Measurements from ENCODE around the gene LONRF2. TPM values are rescaled to one million over a fixed set of nuclear protein-coding genes. Genes with fewer than 3 reads are reported as not detected.

The LONRF2 gene
- total RNA-seq, 4 donors from 2014 or later = 0.35 to 3.1 (median 1.6) TPM

DNA sequence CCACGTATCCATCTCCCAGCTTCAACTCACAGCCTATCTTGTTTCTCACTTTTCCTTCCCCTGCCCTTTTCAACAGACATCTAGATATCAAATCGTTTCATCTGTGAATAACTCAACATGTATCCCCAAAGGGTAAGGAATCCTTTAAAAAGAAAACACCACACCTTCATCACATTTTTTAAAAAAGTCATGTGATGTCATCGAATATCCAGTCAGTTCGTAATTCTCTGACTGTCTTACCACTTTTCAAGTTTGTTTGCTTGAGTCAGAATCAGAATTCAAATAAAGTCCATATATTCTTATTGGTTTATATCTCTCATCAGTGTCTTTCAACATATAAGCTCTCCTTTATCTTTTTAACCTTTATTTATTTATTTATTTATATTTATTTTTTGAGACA is 5.4 kb upstream of the LONRF2 start:
- peaks cover 0 to 2% of the 10 kb centered on the region in 2 donors for H3K27me3 ChIP-seq
- no peaks in the 10 kb centered on the region for H3K36me3 ChIP-seq
- no peak overlapping the region for H3K4me3 ChIP-seq
- DNase-seq = no peak
- no peak for TF ChIP-seq POLR2A (IDR thresholded peaks at IDR 0.05)
- TF ChIP-seq, protein P1, sequence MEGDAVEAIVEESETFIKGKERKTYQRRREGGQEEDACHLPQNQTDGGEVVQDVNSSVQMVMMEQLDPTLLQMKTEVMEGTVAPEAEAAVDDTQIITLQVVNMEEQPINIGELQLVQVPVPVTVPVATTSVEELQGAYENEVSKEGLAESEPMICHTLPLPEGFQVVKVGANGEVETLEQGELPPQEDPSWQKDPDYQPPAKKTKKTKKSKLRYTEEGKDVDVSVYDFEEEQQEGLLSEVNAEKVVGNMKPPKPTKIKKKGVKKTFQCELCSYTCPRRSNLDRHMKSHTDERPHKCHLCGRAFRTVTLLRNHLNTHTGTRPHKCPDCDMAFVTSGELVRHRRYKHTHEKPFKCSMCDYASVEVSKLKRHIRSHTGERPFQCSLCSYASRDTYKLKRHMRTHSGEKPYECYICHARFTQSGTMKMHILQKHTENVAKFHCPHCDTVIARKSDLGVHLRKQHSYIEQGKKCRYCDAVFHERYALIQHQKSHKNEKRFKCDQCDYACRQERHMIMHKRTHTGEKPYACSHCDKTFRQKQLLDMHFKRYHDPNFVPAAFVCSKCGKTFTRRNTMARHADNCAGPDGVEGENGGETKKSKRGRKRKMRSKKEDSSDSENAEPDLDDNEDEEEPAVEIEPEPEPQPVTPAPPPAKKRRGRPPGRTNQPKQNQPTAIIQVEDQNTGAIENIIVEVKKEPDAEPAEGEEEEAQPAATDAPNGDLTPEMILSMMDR (IDR thresholded peaks at IDR 0.05) = no peak
- H3K9me3 ChIP-seq = no peaks in the 10 kb centered on the region
- no peak overlapping the region for H3K27ac ChIP-seq
- H3K4me1 ChIP-seq = no peaks in the 10 kb centered on the region

DNA sequence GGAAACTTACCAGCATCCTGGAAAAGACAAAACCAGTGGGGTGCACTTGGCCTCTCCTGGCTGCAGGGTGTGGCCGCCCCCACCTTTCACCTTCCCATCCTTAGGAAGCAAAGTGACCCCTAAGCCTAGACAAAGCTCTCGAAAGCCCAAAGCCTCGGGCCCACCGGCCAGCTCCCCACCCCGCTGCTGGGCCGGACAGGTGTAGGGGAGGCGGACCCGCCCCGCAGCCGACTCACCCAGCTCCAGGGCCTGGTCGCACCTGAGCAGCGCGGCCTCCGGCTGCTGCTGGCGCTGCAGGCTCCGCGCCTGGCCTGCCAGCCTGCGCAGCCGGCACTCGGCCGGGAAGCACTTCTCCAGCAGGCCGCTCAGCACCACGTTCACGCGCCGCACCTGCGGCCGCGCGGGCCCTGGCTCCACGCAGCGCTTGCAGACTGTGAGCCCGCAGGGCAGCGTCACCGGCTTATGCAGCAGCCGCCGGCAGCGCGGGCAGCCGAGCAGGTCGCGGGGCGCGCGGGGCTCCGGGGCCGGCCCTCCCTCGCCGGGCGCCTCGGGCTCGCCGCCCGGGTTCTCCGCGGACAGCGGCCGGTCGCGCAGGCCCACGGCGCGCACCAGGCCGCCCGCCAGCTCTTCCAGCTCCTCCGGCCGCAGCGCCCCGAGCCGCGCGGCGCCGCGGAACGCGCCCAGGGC is 979 bp downstream of the LONRF2 start:
- DNase-seq = no peak
- H3K27me3 ChIP-seq = peaks cover 0 to 12% of the 10 kb centered on the region in 2 donors

DNA sequence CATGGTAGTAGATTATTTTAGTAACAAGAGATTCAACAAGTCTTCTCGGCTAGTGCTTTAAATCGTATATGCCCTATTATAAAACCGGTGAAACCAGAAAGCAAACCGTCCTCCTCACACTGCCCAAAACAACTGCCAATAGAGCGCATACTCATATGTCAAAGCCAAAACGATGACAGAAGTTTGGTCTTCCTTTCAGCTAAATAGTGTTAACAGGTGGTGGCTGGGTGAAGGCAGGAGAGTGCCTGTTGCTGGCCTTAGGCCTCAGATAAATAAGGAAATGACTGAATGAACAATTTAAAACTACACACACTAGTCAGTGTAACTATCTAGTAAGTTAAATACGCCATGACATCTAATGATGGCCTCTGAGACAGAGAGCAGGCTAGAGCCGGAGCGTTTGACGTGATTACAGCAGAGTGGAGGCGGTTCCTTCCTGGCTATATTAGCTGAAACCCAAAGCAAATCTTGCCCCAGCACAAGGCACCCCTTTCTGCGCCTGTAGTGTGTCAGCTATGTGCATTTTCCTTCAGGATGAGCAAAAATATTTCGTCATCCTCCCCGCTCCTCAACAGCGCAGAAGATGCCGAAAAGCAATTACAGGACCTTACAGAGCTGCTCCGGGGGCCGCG is 1.6 kb downstream of the LONRF2 start:
- H3K9me3 ChIP-seq = peaks cover 0 to 11% (median 0%) of the 10 kb centered on the region in 4 donors
- peaks cover 0 to 12% of the 10 kb centered on the region in 2 donors for H3K27me3 ChIP-seq
- H3K36me3 ChIP-seq = no peaks in the 10 kb centered on the region
- peak overlapping the region in 1 of 4 donors; percentile 24 for H3K27ac ChIP-seq
- DNase-seq = no peak
- peaks cover 0 to 10% (median 5%) of the 10 kb centered on the region in 4 donors for H3K4me1 ChIP-seq
- no peak for TF ChIP-seq POLR2A (IDR thresholded peaks at IDR 0.05)
- TF ChIP-seq, protein P1 (IDR thresholded peaks at IDR 0.05) = no peak
- peak overlapping the region in 2 of 4 donors; percentile 51 to 54 for H3K4me3 ChIP-seq

More for the DNA sequence above, 979 bp downstream of the LONRF2 start:
- Histone ChIP-seq H3K4me3 (peak overlapping the region; percentile 10 to 54 (median 50)), H3K36me3 (no peaks in the 10 kb centered on the region), H3K4me1 (peaks cover 0 to 10% (median 5%) of the 10 kb centered on the region in 4 donors), H3K27ac (peak overlapping the region in 2 of 4 donors; percentile 20 to 24), H3K9me3 (peaks cover 0 to 11% (median 0%) of the 10 kb centered on the region in 4 donors)
- TF ChIP-seq POLR2A (IDR thresholded peaks at IDR 0.05) = no peak
- TF ChIP-seq, protein P1 (IDR thresholded peaks at IDR 0.05) = no peak

DNA sequence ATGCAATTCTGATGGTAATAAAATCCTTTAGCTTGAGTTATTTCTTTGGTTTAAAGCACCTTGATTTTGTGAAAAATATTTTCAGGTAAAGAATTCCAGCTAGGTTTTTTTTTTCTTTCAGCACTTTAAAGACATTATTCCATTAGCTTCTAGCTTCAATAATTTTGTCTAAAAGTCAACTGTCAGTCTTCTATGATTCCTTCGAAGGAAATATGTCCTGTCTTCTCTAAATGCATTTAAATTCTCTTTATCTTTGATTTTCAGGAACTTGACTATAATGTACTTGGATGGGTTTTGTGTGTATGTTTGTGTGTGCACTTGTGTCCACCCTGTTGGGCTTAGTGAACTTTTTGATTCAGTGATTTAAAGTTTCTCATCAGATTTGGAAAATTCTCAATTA is 4.7 kb downstream of the LONRF2 start:
- no peak for TF ChIP-seq POLR2A (IDR thresholded peaks at IDR 0.05)
- TF ChIP-seq, protein P1 (IDR thresholded peaks at IDR 0.05) = no peak
- Histone ChIP-seq H3K27ac (no peak overlapping the region), H3K4me1 (peaks cover 0 to 10% (median 4%) of the 10 kb centered on the region in 4 donors), H3K9me3 (peaks cover 0 to 11% (median 0%) of the 10 kb centered on the region in 4 donors), H3K36me3 (no peaks in the 10 kb centered on the region), H3K27me3 (peaks cover 0 to 9% of the 10 kb centered on the region in 2 donors), H3K4me3 (no peak overlapping the region)
- DNase-seq = no peak

DNA sequence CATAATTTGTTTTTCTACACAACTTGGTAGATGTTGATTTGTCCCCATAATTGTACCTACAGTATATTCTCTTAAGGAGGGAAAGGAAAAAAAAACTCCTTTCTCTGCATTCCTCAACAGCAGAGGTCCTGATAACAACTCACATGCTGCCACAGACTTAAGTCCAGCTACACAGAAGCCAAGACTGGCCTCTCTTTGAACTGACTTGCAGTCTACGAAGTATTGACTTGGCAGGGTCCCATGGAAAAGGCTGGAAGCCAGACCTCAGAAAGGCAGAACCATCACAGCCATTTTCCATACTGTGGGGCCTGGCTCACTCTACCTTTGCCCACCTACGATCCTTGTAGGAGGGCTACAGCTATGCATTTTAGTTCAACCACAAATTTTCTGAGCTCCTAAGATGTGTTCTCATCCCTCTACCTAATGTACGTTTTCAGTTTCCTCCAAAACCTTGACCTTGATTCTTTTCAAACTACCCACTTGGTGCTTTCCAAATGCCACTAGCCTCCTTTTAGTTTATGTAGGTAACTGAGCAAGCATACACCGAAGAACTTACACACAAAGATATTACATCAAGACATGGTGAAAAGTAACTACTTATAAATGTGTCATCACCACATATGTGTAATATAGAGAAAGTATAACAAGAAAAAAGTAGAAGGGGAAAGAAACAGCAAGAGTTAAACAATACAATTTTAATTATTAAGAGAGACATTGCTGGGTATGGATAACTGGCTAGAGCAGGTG is 12.2 kb downstream of the LONRF2 start:
- Histone ChIP-seq H3K27me3 (no peaks in the 10 kb centered on the region), H3K36me3 (no peaks in the 10 kb centered on the region), H3K4me1 (no peaks in the 10 kb centered on the region), H3K27ac (no peak overlapping the region), H3K9me3 (no peaks in the 10 kb centered on the region), H3K4me3 (no peak overlapping the region)
- no peak for DNase-seq
- TF ChIP-seq, protein P1 (IDR thresholded peaks at IDR 0.05) = no peak
- TF ChIP-seq POLR2A (IDR thresholded peaks at IDR 0.05) = no peak
